DOHH2 (cell line): ENCODE results near the gene CENPN.

ENCODE experiments used
- H3F3A ChIP-seq: fragments of 200-600 bp; sonication (generic), shearing (Covaris generic); 2 replicates; pipeline ENCODE4 v1.6.0; 2016; ENCODE audit warnings: antibody characterized with exemption, mild to moderate bottlenecking; ENCODE audit not compliant: control insufficient read depth, insufficient read depth
- H3K27ac ChIP-seq: fragments of 200-600 bp; sonication (generic); 2 replicates; pipeline ENCODE4 v1.5.1; 2014; ENCODE audit warnings: low read depth, mild to moderate bottlenecking, low read length, moderate library complexity
- H3K27me3 ChIP-seq: fragments of 200-600 bp; sonication (generic); 2 replicates; pipeline ENCODE4 v1.6.1; 2014; ENCODE audit warnings: mild to moderate bottlenecking, low read length, mixed read lengths; ENCODE audit not compliant: control insufficient read depth
- H3K36me3 ChIP-seq: fragments of 200-600 bp; sonication (generic); 2 replicates; pipeline ENCODE4 v1.6.1; 2014; ENCODE audit warnings: mild to moderate bottlenecking, low read length, moderate library complexity, mixed read lengths; ENCODE audit not compliant: control insufficient read depth
- H3K4me1 ChIP-seq: fragments of 200-600 bp; sonication (generic); 2 replicates; pipeline ENCODE4 v1.6.1; 2014; ENCODE audit warnings: mild to moderate bottlenecking, low read length, mixed read lengths; ENCODE audit not compliant: control insufficient read depth
- H3K4me2 ChIP-seq: fragments of 200-600 bp; sonication (generic); 2 replicates; pipeline ENCODE4 v1.6.0; 2014; ENCODE audit warnings: mild to moderate bottlenecking, low read length, moderate library complexity
- H3K4me3 ChIP-seq: fragments of 200-600 bp; sonication (generic); 2 replicates; pipeline ENCODE4 v1.5.1; 2014; ENCODE audit warnings: mild to moderate bottlenecking, low read length, mixed read lengths
- H3K79me2 ChIP-seq: fragments of 200-600 bp; sonication (generic); 2 replicates; pipeline ENCODE4 v1.6.1; 2014; ENCODE audit warnings: mild to moderate bottlenecking, low read length, mixed read lengths; ENCODE audit not compliant: control insufficient read depth
- H3K9me2 ChIP-seq: fragments of 200-600 bp; sonication (generic); replicated peaks from 2 replicates; pipeline ENCODE4 v1.6.1; 2014; ENCODE audit warnings: mild to moderate bottlenecking, low read length, mixed read lengths; ENCODE audit not compliant: control insufficient read depth
- H3K9me3 ChIP-seq: fragments of 200-600 bp; sonication (generic); 2 replicates; pipeline ENCODE4 v1.6.1; 2014; ENCODE audit warnings: antibody characterized with exemption, low read length, mixed read lengths; ENCODE audit not compliant: control insufficient read depth, insufficient read depth
- H4K20me1 ChIP-seq: fragments of 200-600 bp; sonication (generic); 2 replicates; pipeline ENCODE4 v1.6.0; 2014; ENCODE audit warnings: low read depth, mild to moderate bottlenecking, antibody characterized with exemption, low read length, moderate library complexity; ENCODE audit not compliant: control insufficient read depth, insufficient read depth
- EZH2phosphoT487 ChIP-seq: fragments of 200-600 bp; sonication (generic); IDR thresholded peaks from 2 replicates; pipeline ENCODE4 v1.6.1; 2017; ENCODE audit warnings: borderline replicate concordance, mild to moderate bottlenecking, antibody characterized with exemption, low read length, moderate library complexity, mixed read lengths
- TF ChIP-seq, protein P1 (sequence below): fragments of 200-600 bp; sonication (generic); IDR thresholded peaks from one replicate; pipeline ENCODE4 v1.5.1; 2014; ENCODE audit warnings: antibody characterized with exemption, mild to moderate bottlenecking, low read depth, low read length; ENCODE audit not compliant: poor library complexity, severe bottlenecking

The CENPN gene

DNA sequence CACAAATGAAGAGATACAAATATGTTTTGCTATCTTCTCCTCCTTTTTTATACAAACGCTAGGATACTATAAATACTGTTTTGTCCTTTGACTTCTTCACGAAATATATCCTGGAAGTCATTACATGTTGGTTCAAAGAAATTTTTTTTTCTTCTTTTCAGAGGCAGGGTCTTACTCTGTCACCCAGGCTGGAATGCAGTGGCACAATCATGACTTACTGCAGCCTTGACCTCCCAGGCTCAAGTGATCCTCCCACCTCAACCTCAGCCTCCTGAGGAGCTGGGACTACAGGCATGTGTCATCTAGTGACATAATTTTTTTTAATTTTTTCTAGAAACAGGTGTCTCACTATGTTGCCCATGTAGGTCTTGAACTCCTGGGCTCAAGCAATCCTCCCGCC lies 16.4 kb upstream of the CENPN start:
- Histone ChIP-seq H3K9me3 (no peaks in the 10 kb centered on the region), H3K9me2 (no peaks in the 10 kb centered on the region), H3K4me3 (no peak overlapping the region), H4K20me1 (peaks cover 3% of the 10 kb centered on the region; the same call in 1 of the 2 replicates), H3K36me3 (peaks cover 29% of the 10 kb centered on the region), H3F3A (no peaks in the 10 kb centered on the region), H3K4me1 (peaks cover 10% of the 10 kb centered on the region), H3K27ac (no peak overlapping the region), H3K79me2 (peaks cover 62% of the 10 kb centered on the region), H3K27me3 (no peaks in the 10 kb centered on the region), H3K4me2 (no peak overlapping the region)
- no peak for TF ChIP-seq EZH2phosphoT487
- TF ChIP-seq, protein P1, sequence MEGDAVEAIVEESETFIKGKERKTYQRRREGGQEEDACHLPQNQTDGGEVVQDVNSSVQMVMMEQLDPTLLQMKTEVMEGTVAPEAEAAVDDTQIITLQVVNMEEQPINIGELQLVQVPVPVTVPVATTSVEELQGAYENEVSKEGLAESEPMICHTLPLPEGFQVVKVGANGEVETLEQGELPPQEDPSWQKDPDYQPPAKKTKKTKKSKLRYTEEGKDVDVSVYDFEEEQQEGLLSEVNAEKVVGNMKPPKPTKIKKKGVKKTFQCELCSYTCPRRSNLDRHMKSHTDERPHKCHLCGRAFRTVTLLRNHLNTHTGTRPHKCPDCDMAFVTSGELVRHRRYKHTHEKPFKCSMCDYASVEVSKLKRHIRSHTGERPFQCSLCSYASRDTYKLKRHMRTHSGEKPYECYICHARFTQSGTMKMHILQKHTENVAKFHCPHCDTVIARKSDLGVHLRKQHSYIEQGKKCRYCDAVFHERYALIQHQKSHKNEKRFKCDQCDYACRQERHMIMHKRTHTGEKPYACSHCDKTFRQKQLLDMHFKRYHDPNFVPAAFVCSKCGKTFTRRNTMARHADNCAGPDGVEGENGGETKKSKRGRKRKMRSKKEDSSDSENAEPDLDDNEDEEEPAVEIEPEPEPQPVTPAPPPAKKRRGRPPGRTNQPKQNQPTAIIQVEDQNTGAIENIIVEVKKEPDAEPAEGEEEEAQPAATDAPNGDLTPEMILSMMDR, result no peak

DNA sequence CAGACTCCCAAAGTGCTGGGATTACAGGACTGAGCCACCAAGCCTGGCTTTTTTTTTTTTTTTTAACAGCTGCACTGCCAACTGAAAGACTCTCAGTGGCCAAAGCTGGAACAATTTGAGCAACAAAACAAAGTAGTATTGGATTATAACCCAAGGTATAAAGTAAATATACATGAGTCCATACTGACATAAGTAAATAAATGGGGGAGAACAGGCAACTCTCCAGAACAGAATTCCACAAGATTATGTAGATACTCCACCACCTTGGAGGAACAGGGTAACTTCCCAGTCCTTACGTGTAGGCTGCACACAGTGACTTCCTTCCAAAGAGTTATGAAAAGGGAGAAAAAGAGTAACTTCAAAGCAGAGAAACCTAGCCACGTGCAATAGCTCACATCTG lies 16.0 kb upstream of the CENPN start:
- H3K27ac ChIP-seq, result no peak overlapping the region
- no peak overlapping the region for H3K4me3 ChIP-seq
- no peaks in the 10 kb centered on the region for H3F3A ChIP-seq
- peaks cover 33% of the 10 kb centered on the region for H3K36me3 ChIP-seq
- H3K79me2 ChIP-seq, result peaks cover 66% of the 10 kb centered on the region
- peaks cover 14% of the 10 kb centered on the region for H3K4me1 ChIP-seq
- H3K27me3 ChIP-seq, result no peaks in the 10 kb centered on the region
- H3K9me2 ChIP-seq, result no peaks in the 10 kb centered on the region
- H3K4me2 ChIP-seq, result no peak overlapping the region
- TF ChIP-seq, protein P1, result no peak
- no peak for TF ChIP-seq EZH2phosphoT487
- H3K9me3 ChIP-seq, result no peaks in the 10 kb centered on the region
- peaks cover 3% of the 10 kb centered on the region; the same call in 1 of the 2 replicates for H4K20me1 ChIP-seq

DNA sequence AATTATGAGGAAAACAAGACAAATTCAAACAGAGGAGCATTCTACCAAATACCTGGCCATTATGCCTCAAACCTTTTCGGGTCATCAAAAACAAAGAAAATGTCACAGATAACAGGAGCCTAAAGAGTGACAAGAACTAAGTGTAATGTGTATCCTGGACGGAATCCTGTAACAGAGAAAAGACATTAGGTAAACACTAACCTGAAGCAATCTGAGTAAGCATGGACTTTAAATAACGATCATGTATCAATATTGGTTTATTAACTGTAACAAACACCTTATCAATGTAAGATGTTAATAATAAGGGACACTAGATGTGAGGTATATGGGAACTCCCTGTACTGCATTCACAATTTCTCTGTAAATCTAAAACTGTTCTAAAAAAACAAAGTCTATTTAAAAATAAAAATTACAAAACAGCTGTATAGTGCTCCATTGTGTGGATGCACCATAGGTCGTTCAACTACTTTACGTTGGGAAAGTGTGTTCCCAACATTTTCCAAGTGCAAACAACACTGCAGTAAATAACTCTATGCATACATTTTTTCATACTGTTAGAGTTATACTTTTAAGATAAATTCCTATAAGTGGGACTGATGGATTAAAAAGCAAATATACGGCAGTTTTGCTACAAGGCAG lies 15.1 kb upstream of the CENPN start:
- Histone ChIP-seq H3K27me3 (no peaks in the 10 kb centered on the region), H3K27ac (no peak overlapping the region), H3K4me2 (no peak overlapping the region), H3K79me2 (peaks cover 70% of the 10 kb centered on the region), H3F3A (0 out of 2 replicates have a peak, but pooled peaks cover 3% of the 10 kb centered on the region), H4K20me1 (peaks cover 3% of the 10 kb centered on the region; the same call in 1 of the 2 replicates), H3K4me3 (no peak overlapping the region), H3K4me1 (peaks cover 19% of the 10 kb centered on the region), H3K9me3 (no peaks in the 10 kb centered on the region), H3K9me2 (no peaks in the 10 kb centered on the region), H3K36me3 (peaks cover 40% of the 10 kb centered on the region)
- TF ChIP-seq, protein P1, result no peak
- no peak for TF ChIP-seq EZH2phosphoT487
